GM21526 (cell line): ENCODE results near the gene NSF.
"Not testable (repeated sequence)": the region's sequence is repeated elsewhere in the genome, so short reads cannot be mapped to it uniquely, and the experiment has no call there.

Source experiments
- ATAC-seq: cut with Tn5 transposase; IDR thresholded peaks from one replicate; pipeline ENCODE4 v1.9.1; 2021; ENCODE audit warnings: moderate library complexity; ENCODE audit not compliant: unreplicated experiment, low FRiP score

Gene NSF

GRCh38 chr17:46696522-46696921 lies 106.1 kb downstream of the NSF start:
- not testable (repeated sequence) for ATAC-seq

- ATAC-seq = not testable (repeated sequence)
Measured at GRCh38 chr17:46699014-46699413, 108.5 kb downstream of the NSF start.

- ATAC-seq = no peak
Measured at GRCh38 chr17:46717999-46718398, 127.5 kb downstream of the NSF start.

GRCh38 chr17:46719891-46720290 lies 129.4 kb downstream of the NSF start:
- no peak for ATAC-seq

GRCh38 chr17:46720408-46720807 lies 129.9 kb downstream of the NSF start:
- ATAC-seq = no peak

- ATAC-seq = no peak
Measured at GRCh38 chr17:46722662-46723285, 132.3 kb downstream of the NSF start.

- no peak for ATAC-seq
Measured at GRCh38 chr17:46726206-46726605, 135.7 kb downstream of the NSF start.

GRCh38 chr17:46727572-46728348 lies 137.3 kb downstream of the NSF start:
- no peak for ATAC-seq

GRCh38 chr17:46730026-46730425 lies 139.6 kb downstream of the NSF start:
- no peak for ATAC-seq

GRCh38 chr17:46730679-46731078 lies 140.2 kb downstream of the NSF start:
- no peak for ATAC-seq

GRCh38 chr17:46732160-46732559 lies 141.7 kb downstream of the NSF start:
- ATAC-seq = no peak

- ATAC-seq = no peak
Measured at GRCh38 chr17:46732754-46733398, 142.4 kb downstream of the NSF start.

- no peak for ATAC-seq
Measured at GRCh38 chr17:46733837-46734475, 143.5 kb downstream of the NSF start.

- ATAC-seq = no peak
Measured at GRCh38 chr17:46736100-46736499, 145.6 kb downstream of the NSF start.

GRCh38 chr17:46737326-46737725 lies 146.9 kb downstream of the NSF start:
- ATAC-seq = no peak

GRCh38 chr17:46738544-46738943 lies 148.1 kb downstream of the NSF start:
- no peak for ATAC-seq

- no peak for ATAC-seq
Measured at GRCh38 chr17:46739982-46740381, 149.5 kb downstream of the NSF start.

- ATAC-seq = no peak
Measured at GRCh38 chr17:46741122-46741730, 150.8 kb downstream of the NSF start.

- no peak for ATAC-seq
Measured at GRCh38 chr17:46742565-46743270, 152.2 kb downstream of the NSF start.

- ATAC-seq = no peak
Measured at GRCh38 chr17:46744441-46744840, 154.0 kb downstream of the NSF start.
